GM21576 (cell line): ENCODE data around the gene C1R.
"Not testable (repeated sequence)": the region's sequence is repeated elsewhere in the genome, so short reads cannot be mapped to it uniquely, and the experiment has no call there.

ENCODE experiments used
- ATAC-seq: cut with Tn5 transposase; IDR thresholded peaks from one replicate; pipeline ENCODE4 v1.9.1; 2021; ENCODE audit warnings: mild to moderate bottlenecking, moderate library complexity; ENCODE audit not compliant: unreplicated experiment

Gene C1R

GRCh38 chr12:7069386-7069785 lies 22.9 kb downstream of the C1R start:
- ATAC-seq: no peak

- no peak for ATAC-seq
These were observed 23.3 kb downstream of the C1R start for GRCh38 chr12:7068994-7069346.

GRCh38 chr12:7068240-7068993 lies 23.8 kb downstream of the C1R start:
- ATAC-seq: no peak

GRCh38 chr12:7067096-7067495 lies 25.1 kb downstream of the C1R start:
- ATAC-seq: no peak

GRCh38 chr12:7066596-7066995 lies 25.6 kb downstream of the C1R start:
- no peak for ATAC-seq

- ATAC-seq: no peak
These were observed 27.1 kb downstream of the C1R start for GRCh38 chr12:7065073-7065623.

GRCh38 chr12:7064516-7064915 lies 27.7 kb downstream of the C1R start:
- no peak for ATAC-seq

GRCh38 chr12:7061596-7061995 lies 30.6 kb downstream of the C1R start:
- no peak for ATAC-seq

GRCh38 chr12:7061138-7061537 lies 31.1 kb downstream of the C1R start:
- ATAC-seq: no peak

GRCh38 chr12:7060353-7060954 lies 31.8 kb downstream of the C1R start, which contains the start of gene C1S:
Gene C1S, plus strand, starts transcription at chr12:7060718. Its CDS starts 1,195 bp downstream, at chr12:7061913.
- ATAC-seq: no peak

- ATAC-seq: no peak
These were observed 32.5 kb downstream of the C1R start for GRCh38 chr12:7059780-7060179.

- ATAC-seq: no peak
These were observed 33.3 kb downstream of the C1R start for GRCh38 chr12:7058850-7059395.

GRCh38 chr12:7058163-7058845 lies 33.9 kb downstream of the C1R start:
- no peak for ATAC-seq

- ATAC-seq: not testable (repeated sequence)
These were observed 36.5 kb downstream of the C1R start for GRCh38 chr12:7055736-7056135.

GRCh38 chr12:7054925-7055324 lies 37.3 kb downstream of the C1R start:
- no peak for ATAC-seq

- not testable (repeated sequence) for ATAC-seq
These were observed 42.3 kb downstream of the C1R start for GRCh38 chr12:7049973-7050372.

- ATAC-seq: not testable (repeated sequence)
These were observed 42.7 kb downstream of the C1R start for GRCh38 chr12:7049445-7049951.

GRCh38 chr12:7047306-7047705 lies 44.9 kb downstream of the C1R start:
- ATAC-seq: no peak

- no peak for ATAC-seq
These were observed 45.7 kb downstream of the C1R start for GRCh38 chr12:7046383-7047105.

GRCh38 chr12:7045913-7046312 lies 46.3 kb downstream of the C1R start:
- ATAC-seq: no peak

GRCh38 chr12:7042842-7043241 lies 49.4 kb downstream of the C1R start:
- ATAC-seq: no peak
